ENCODE data around the gene LSM12. TPM values are rescaled to one million over a fixed set of nuclear protein-coding genes. Genes with fewer than 3 reads are reported as not detected.
A peak's percentile ranks its signal among the peaks of the same experiment; 100 is the strongest.

Gene LSM12
- total RNA-seq, 1 donor = 77.5 TPM

DNA sequence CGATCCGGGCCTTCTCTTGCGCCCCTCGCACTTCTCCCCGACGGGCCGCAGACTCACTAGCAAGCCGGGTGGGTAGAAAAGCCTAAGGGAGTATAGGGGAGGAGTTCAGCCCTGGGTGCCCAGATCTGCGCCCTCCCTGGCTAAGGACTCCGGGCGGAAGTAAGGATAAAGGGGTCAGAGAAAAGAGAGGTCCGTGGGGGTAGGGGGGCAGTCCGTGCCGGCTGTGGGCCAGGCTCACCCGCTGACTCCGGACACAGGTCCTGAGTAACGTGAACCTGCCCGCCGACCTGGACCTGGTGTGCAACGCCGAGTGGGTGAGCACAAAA is 60.2 kb downstream of the LSM12 start:
- TF ChIP-seq, protein P1, sequence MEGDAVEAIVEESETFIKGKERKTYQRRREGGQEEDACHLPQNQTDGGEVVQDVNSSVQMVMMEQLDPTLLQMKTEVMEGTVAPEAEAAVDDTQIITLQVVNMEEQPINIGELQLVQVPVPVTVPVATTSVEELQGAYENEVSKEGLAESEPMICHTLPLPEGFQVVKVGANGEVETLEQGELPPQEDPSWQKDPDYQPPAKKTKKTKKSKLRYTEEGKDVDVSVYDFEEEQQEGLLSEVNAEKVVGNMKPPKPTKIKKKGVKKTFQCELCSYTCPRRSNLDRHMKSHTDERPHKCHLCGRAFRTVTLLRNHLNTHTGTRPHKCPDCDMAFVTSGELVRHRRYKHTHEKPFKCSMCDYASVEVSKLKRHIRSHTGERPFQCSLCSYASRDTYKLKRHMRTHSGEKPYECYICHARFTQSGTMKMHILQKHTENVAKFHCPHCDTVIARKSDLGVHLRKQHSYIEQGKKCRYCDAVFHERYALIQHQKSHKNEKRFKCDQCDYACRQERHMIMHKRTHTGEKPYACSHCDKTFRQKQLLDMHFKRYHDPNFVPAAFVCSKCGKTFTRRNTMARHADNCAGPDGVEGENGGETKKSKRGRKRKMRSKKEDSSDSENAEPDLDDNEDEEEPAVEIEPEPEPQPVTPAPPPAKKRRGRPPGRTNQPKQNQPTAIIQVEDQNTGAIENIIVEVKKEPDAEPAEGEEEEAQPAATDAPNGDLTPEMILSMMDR (IDR thresholded peaks at IDR 0.05; ENCODE audit: insufficient read depth, low read length) = no peak
- no peak for DNase-seq (ENCODE audit: low read depth)
- H3K4me3 ChIP-seq (ENCODE audit: low read depth, low read length) = peak overlapping the region; percentile 53

DNA sequence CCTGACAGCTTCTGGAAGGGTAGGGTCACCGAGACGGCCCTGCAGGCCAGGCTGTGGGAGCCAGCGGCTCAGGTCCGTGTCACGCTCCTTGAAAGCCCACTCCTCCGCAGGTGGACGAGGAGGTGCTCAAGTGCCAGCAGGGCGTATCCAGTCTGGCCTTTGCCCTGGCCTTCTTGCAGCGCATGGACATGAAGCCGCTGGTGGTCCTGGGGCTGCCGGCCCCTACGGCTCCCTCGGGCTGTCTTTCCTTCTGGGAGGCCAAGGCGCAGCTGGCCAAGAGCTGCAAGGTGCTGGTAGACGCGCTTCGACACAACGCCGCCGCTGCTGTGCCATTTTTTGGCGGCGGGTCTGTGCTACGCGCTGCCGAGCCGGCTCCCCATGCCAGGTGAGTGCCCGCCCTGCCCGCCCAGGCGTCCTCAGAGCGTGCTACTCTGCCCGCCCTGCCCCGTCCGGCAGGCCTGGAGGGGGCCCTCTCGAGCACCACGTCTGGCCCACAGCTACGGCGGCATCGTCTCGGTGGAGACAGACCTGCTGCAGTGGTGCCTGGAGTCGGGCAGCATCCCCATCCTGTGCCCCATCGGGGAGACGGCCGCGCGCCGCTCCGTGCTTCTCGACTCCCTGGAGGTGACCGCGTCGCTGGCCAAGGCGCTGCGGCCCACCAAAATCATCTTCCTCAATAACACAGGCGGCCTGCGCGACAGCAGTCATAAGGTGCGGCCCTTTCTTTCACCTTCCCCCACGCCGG is 60.8 kb downstream of the LSM12 start:
- TF ChIP-seq, protein P1 (IDR thresholded peaks at IDR 0.05; ENCODE audit: insufficient read depth, low read length) = no peak
- DNase-seq (ENCODE audit: low read depth) = no peak
- peak overlapping the region; percentile 48 for H3K4me3 ChIP-seq (ENCODE audit: low read depth, low read length)

DNA sequence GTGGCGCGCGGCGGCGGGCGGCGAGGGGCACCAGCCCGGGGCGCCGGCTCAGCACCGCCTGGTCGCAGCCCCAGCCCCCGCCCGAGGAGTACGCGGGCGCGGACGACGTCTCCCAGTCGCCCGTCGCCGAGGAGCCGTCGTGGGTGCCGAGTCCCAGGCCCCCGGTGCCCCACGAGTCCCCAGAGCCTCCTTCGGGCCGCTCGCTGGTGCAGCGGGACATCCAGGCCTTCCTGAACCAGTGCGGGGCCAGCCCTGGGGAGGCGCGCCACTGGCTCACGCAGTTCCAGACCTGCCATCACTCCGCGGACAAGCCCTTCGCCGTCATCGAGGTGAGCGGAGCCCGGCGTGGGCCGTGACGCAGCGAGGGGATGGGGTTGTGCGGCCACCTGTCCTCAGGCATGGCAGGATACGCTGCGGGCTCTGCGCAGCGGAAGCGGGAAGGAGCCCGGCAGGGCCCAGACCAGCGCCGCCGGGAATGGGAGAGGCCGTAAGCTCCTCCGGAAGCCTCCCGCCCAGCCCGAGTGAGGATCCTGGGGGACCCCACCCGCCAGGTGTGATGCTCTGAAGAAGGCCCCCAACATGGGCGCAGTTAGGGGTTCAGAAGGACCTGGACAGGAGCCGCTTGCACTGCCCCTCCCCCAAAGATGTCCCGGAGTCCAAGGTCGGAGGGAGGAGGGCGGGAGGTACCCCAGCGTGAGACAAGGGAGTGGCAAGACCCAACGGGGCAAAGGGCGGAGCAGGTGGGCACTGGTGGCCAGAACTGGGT is 61.5 kb downstream of the LSM12 start:
- peak overlapping the region; percentile 48 for H3K4me3 ChIP-seq (ENCODE audit: low read depth, low read length)

DNA sequence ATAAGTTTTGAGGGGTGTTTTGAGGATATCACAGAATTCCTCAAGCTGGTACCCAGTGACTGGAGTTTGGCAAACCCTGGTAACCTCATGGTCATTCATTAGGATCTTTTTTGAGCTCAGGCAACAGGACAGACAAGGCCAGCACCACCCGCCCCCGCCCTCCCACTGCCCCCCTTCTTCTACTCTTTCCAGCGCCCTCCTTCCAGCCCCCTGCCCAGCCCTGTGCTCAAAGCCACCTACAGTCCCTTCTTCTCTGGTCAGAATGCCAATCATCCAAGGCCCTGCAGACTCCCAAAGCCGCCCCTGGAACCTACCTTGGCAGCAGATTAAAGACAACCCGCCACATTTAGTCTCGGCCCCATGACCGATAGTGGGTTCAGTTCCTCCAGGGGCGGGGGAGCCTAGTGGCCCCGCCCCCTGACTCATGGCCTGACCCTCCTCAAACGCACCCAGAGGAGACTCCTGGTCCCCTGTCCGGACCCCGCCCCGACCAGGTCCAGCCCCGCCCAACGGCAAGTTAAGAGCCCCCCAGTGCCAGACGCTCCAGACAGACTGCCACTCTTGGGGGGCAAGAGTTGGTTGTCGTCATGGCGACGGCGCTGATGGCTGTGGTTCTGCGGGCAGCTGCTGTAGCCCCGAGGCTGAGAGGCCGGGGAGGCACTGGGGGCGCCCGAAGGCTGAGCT is 62.3 kb downstream of the LSM12 start, which contains the start of gene NAGS:
Gene NAGS (plus strand): TSS at position 546 of the 684 bp plus-strand sequence. CDS start 42 bp downstream, at position 588.
- peak within 1 kb of the TSS; percentile 48 for H3K4me3 ChIP-seq (ENCODE audit: low read depth, low read length)
- DNase-seq (ENCODE audit: low read depth) = no peak
- TF ChIP-seq, protein P1 (IDR thresholded peaks at IDR 0.05; ENCODE audit: insufficient read depth, low read length) = no peak

More for the DNA sequence above, 61.5 kb downstream of the LSM12 start:
- no peak for DNase-seq (ENCODE audit: low read depth)
- TF ChIP-seq, protein P1 (IDR thresholded peaks at IDR 0.05; ENCODE audit: insufficient read depth, low read length) = no peak

DNA sequence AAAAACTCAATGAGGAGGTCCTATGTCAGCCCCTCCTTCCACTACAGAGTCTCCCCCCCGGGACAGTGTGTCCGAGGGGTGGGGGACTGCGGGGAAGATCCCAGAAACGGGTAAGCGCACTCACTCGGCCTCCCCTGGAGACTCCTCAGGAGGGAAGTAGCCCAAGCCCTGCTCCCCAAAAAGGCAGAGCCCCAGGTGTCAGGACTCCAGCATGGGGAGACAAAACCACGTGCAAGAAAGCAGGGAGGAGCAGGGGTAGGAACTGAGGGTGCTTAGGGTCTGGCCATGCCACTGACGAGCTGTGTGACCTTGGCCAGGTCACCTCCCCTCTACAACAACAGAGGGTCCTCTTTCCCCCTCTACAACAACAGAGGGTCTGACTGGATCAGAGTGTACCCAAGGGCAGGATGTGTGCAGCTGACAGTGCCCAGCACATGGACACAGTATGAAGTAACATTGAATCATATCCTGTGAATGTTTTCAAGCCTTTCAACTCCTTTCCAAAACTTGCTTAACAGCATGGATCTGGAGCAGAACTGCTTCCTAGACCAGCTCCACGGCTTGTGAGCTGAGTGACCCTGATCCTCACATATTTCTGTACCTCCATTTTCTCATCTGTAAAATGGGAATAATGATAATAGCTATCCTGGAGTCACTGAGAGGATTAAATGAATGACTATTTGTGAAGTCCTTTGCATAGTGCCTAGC is 64.2 kb downstream of the LSM12 start:
- H3K4me3 ChIP-seq (ENCODE audit: low read depth, low read length) = no peak overlapping the region
- DNase-seq (ENCODE audit: low read depth) = peak; percentile 90
- TF ChIP-seq, protein P1 (IDR thresholded peaks at IDR 0.05; ENCODE audit: insufficient read depth, low read length) = no peak

DNA sequence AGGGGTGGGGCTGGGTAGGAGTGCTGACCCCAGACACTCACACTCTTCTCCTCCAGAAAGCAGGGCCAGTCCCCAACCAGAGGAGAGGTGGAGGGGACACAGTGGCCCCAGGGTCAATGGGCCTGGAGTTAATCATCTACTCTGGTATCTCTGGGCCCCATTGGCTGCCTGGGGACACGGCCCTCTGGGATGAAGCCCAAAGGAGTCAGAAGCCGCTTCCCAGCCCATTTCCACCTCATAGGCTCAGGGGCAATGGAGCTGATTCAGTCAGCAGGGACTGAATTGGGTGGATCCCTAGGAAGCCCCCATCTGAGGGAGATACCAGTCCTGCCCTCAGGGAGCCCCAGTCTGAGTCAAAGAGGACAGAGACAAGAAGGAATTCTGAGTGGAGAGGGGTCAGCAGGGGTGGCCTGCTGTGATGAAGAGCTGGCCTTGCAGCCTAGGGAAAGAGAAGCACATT is 65.0 kb downstream of the LSM12 start:
- DNase-seq (ENCODE audit: low read depth) = no peak
- no peak overlapping the region for H3K4me3 ChIP-seq (ENCODE audit: low read depth, low read length)
- TF ChIP-seq, protein P1 (IDR thresholded peaks at IDR 0.05; ENCODE audit: insufficient read depth, low read length) = no peak

All from fibroblast of the aortic adventitia (primary cell).